IMR-90 (cell line): ENCODE data around the gene COL15A1. TPM values are rescaled to one million over a fixed set of nuclear protein-coding genes. Genes with fewer than 3 reads are reported as not detected.
A peak's percentile ranks its signal among the peaks of the same experiment; 100 is the strongest.

Experiments used
- ATAC-seq: fragments of 200-7000 bp; cut with Tn5 transposase; 2 replicates; pipeline ENCODE4 v1.9.1; 2020; ENCODE audit warnings: low read depth, mild to moderate bottlenecking, moderate library complexity
- BruUV-seq: library from RNA; stranded (reverse); fragments of 400-500 nt; replicated peaks from 2 replicates; lab custom pipeline; 2021; lab: Mats Ljungman, UMichigan
- CTCF ChIA-PET: fragments of 300-600 bp; formaldehyde crosslinking; extraction: SDS; loops from one replicate; lab custom pipeline; 2021; ENCODE audit warnings: antibody characterized with exemption; lab: Yijun Ruan, JAX
- POLR2A ChIA-PET: fragments of 300-600 bp; sonication (Branson Sonifier 250); formaldehyde crosslinking; loops from one replicate; lab custom pipeline; 2022; ENCODE audit warnings: antibody characterized with exemption; ENCODE audit not compliant: unreplicated experiment; lab: Charles Lee
- DNase-seq: peaks from one replicate; pipeline ENCODE4 v3.0.0; 2013
- H2AFZ ChIP-seq: replicated peaks from 2 replicates; pipeline ENCODE3; 2013; ENCODE audit warnings: low read length, mild to moderate bottlenecking; ENCODE audit not compliant: poor library complexity
- H2AK5ac ChIP-seq: 2 replicates; pipeline ENCODE4 v1.6.1; 2013; ENCODE audit warnings: low read depth, low read length, inconsistent platforms
- H2AK9ac ChIP-seq: replicated peaks from 2 replicates; pipeline ENCODE3; 2013; ENCODE audit warnings: mild to moderate bottlenecking, low read depth, low read length, moderate library complexity; ENCODE audit not compliant: poor library complexity
- H2BK120ac ChIP-seq: 2 replicates; pipeline ENCODE4 v1.6.1; 2013; ENCODE audit warnings: low read depth, low read length, inconsistent platforms
- H2BK15ac ChIP-seq: 3 replicates; pipeline ENCODE4 v1.6.1; 2013; ENCODE audit warnings: low read depth, low read length, inconsistent platforms
- H2BK20ac ChIP-seq: 2 replicates; pipeline ENCODE4 v1.6.1; 2013; ENCODE audit warnings: low read depth, mild to moderate bottlenecking, inconsistent platforms, low read length, moderate library complexity
- H2BK5ac ChIP-seq: 2 replicates; pipeline ENCODE4 v1.6.1; 2013; ENCODE audit warnings: mild to moderate bottlenecking, low read depth, low read length, inconsistent platforms; ENCODE audit not compliant: poor library complexity, severe bottlenecking
- H3K14ac ChIP-seq: replicated peaks from 2 replicates; pipeline ENCODE4 v1.6.1; 2013; ENCODE audit warnings: low read depth, low read length, inconsistent platforms
- H3K18ac ChIP-seq: 2 replicates; pipeline ENCODE4 v1.6.1; 2013; ENCODE audit warnings: low read depth, low read length, control low read depth
- H3K23ac ChIP-seq: 2 replicates; pipeline ENCODE4 v1.6.1; 2013; ENCODE audit warnings: low read depth, low read length, inconsistent platforms
- H3K27ac ChIP-seq: 2 replicates; pipeline ENCODE4 v1.5.1; 2013; ENCODE audit warnings: mild to moderate bottlenecking, control low read depth, low read length; ENCODE audit not compliant: insufficient read depth
- H3K27me3 ChIP-seq: 2 replicates; pipeline ENCODE4 v1.6.1; 2013; ENCODE audit warnings: low read length; ENCODE audit not compliant: control insufficient read depth, insufficient read depth
- H3K36me3 ChIP-seq: 2 replicates; pipeline ENCODE4 v1.6.1; 2013; ENCODE audit warnings: low read length, mixed read lengths; ENCODE audit not compliant: control insufficient read depth, insufficient read depth
- H3K4ac ChIP-seq: 2 replicates; pipeline ENCODE4 v1.6.1; 2013; ENCODE audit warnings: low read depth, low read length, inconsistent platforms
- H3K4me1 ChIP-seq: 2 replicates; pipeline ENCODE4 v1.6.1; 2013; ENCODE audit warnings: low read length, mixed read lengths; ENCODE audit not compliant: control insufficient read depth, insufficient read depth
- H3K4me2 ChIP-seq: 2 replicates; pipeline ENCODE4 v1.6.1; 2013; ENCODE audit warnings: low read depth, mild to moderate bottlenecking, control low read depth, low read length, moderate library complexity
- H3K4me3 ChIP-seq: 2 replicates; pipeline ENCODE4 v1.5.1; 2013; ENCODE audit warnings: low read depth, mild to moderate bottlenecking, control low read depth, low read length, moderate library complexity; ENCODE audit not compliant: insufficient read depth
- H3K56ac ChIP-seq: 2 replicates; pipeline ENCODE4 v1.6.1; 2013; ENCODE audit warnings: low read length, inconsistent platforms; ENCODE audit not compliant: insufficient read depth; ENCODE audit errors: extremely low read depth
- H3K79me1 ChIP-seq, 2 experiments: 2 replicates each; pipeline ENCODE4 v1.6.1; 2013; ENCODE audit warnings: low read length in 2 of 2, inconsistent platforms in 1 of 2, low read depth in 1 of 2
- H3K9ac ChIP-seq: 2 replicates; pipeline ENCODE4 v1.6.1; 2013; ENCODE audit warnings: low read depth, low read length, control low read depth
- H3K9me1 ChIP-seq: 2 replicates; pipeline ENCODE4 v1.6.1; 2013; ENCODE audit warnings: low read length, inconsistent platforms; ENCODE audit not compliant: insufficient read depth
- H3K9me3 ChIP-seq: 2 replicates; pipeline ENCODE4 v1.6.1; 2013; ENCODE audit warnings: low read length; ENCODE audit not compliant: control insufficient read depth, insufficient read depth
- H4K20me1 ChIP-seq: 2 replicates; pipeline ENCODE4 v1.6.1; 2013; ENCODE audit warnings: low read length, inconsistent platforms; ENCODE audit not compliant: insufficient read depth
- H4K5ac ChIP-seq: 2 replicates; pipeline ENCODE4 v1.6.1; 2013; ENCODE audit warnings: mild to moderate bottlenecking, low read depth, low read length, control low read depth
- H4K8ac ChIP-seq, 2 experiments: 2 replicates each; pipeline ENCODE4 v1.6.1; 2013; ENCODE audit warnings: low read depth in 2 of 2, low read length in 2 of 2, control low read depth in 1 of 2, inconsistent platforms in 1 of 2
- H4K91ac ChIP-seq: 2 replicates; pipeline ENCODE4 v1.6.1; 2013; ENCODE audit warnings: low read depth, low read length, inconsistent platforms; ENCODE audit not compliant: insufficient read depth
- BHLHE40 ChIP-seq: fragments of 150-350 bp; IDR thresholded peaks from 2 replicates; pipeline ENCODE4 v1.6.1; 2016; ENCODE audit warnings: mild to moderate bottlenecking, low read depth, low read length
- CEBPB ChIP-seq: IDR thresholded peaks from 2 replicates; pipeline ENCODE4 v1.6.1; 2012; ENCODE audit warnings: low read depth, low read length, improper control_type of control experiment
- CHD1 ChIP-seq: IDR thresholded peaks from 2 replicates; pipeline ENCODE4 v1.6.1; 2012; ENCODE audit warnings: low read depth, low read length, improper control_type of control experiment
- MAFK ChIP-seq: IDR thresholded peaks from 2 replicates; pipeline ENCODE4 v1.6.1; 2012; ENCODE audit warnings: low read depth, low read length, improper control_type of control experiment
- MAZ ChIP-seq: IDR thresholded peaks from 2 replicates; pipeline ENCODE4 v1.6.1; 2012; ENCODE audit warnings: low read depth, mild to moderate bottlenecking, low read length, improper control_type of control experiment, moderate library complexity, borderline replicate concordance
- MXI1 ChIP-seq: IDR thresholded peaks from 2 replicates; pipeline ENCODE4 v1.6.1; 2012; ENCODE audit warnings: low read depth, mild to moderate bottlenecking, low read length, moderate library complexity, borderline replicate concordance
- NFE2L2 ChIP-seq: fragments of 150-350 bp; IDR thresholded peaks from 2 replicates; pipeline ENCODE4 v1.6.1; 2016; ENCODE audit warnings: low read depth, mild to moderate bottlenecking, low read length
- RAD21 ChIP-seq: IDR thresholded peaks from 2 replicates; pipeline ENCODE4 v1.6.1; 2012; ENCODE audit warnings: low read length, improper control_type of control experiment
- RCOR1 ChIP-seq: IDR thresholded peaks from 2 replicates; pipeline ENCODE4 v1.6.1; 2012; ENCODE audit warnings: mild to moderate bottlenecking, low read length, improper control_type of control experiment; ENCODE audit not compliant: insufficient replicate concordance
- RFX5 ChIP-seq: IDR thresholded peaks from 2 replicates; pipeline ENCODE4 v1.8.0; 2012; ENCODE audit warnings: low read depth, mild to moderate bottlenecking, low read length, moderate library complexity
- WGBS, 2 experiments: methylation state at CpG; one replicate each; pipeline versions ENCODE4 v1.1.5 to v1.1.7; 2013; ENCODE audit warnings: missing lambda C conversion rate in 2 of 2; ENCODE audit not compliant: insufficient read length in 1 of 2; ENCODE audit errors: extremely low coverage in 2 of 2; 5-methylcytosine and 5-hydroxymethylcytosine counted together
- dilution Hi-C: fragments of 300-500 bp; cut with HindIII; formaldehyde crosslinking; loops from one replicate; pipeline ENCODE4 v1.14.3; 2018; ENCODE audit warnings: low sequenced_read_pairs; ENCODE audit not compliant: unreplicated experiment
- in situ Hi-C: fragments of 300-500 bp; cut with MboI; formaldehyde crosslinking; loops from 3 replicates; pipeline ENCODE4 v1.14.3; 2019; ENCODE audit warnings: low sequenced_read_pairs, inconsistent platforms, mixed read lengths
- intact Hi-C: fragments of 100-400 bp; cut with micrococcal nuclease; formaldehyde crosslinking; loops from 2 replicates; pipeline ENCODE4 v1.10.0; 2022
- polyA plus RNA-seq, 3 experiments: library from polyadenylated mRNA; depleted of rRNA; stranded (reverse); fragments of >200 nt; gene quantifications; 2 replicates each; pipeline ENCODE4 v1.2.3, GENCODE V29; 2012; ENCODE audit warnings: low replicate concordance in 1 of 3
- total RNA-seq: library from RNA; depleted of rRNA; stranded (reverse); fragments of >200 nt; gene quantifications from 2 replicates; pipeline ENCODE4 v1.2.3, GENCODE V29; 2012
- TF ChIP-seq, protein P1 (sequence below): fragments of 150-350 bp; IDR thresholded peaks from 2 replicates; pipeline ENCODE4 v1.6.1; 2017; ENCODE audit warnings: mild to moderate bottlenecking, antibody characterized with exemption, low read length, low read depth
- TF ChIP-seq, protein P2 (sequence below): fragments of 150-350 bp; IDR thresholded peaks from 2 replicates; pipeline ENCODE4 v1.6.1; 2016; ENCODE audit warnings: low read depth, mild to moderate bottlenecking, low read length, moderate library complexity, borderline replicate concordance

COL15A1 gene
- total and polyA plus RNA-seq, 2 of the 4 experiments (the other 2 are of a cell fraction) = 2.2 to 3.7 TPM

DNA sequence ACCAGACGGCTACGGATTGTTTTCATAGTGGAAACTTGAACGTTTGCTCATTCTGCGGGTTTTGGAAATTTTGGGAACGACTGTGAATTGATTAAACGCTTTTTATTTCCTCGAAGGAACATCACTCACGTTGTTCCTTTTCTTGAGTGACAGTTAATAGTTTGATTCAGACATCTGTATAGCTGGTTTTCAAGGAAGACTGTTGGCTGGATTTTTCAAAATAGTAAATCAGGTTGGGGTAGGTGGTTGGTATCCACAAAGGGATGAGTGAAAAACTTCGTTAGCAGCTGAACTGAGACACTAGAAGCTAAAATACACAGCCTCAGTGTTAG, 162.3 kb downstream of the COL15A1 start:
- Histone ChIP-seq H3K4me1 (peaks cover 14% of the 10 kb centered on the region), H2BK5ac (peak overlapping the region; percentile 86), H3K14ac (peak overlapping the region; percentile 75; the same call in 1 of the 2 replicates), H3K4ac (peak overlapping the region; percentile 83; the same call in 1 of the 2 replicates), H3K4me2 (peak overlapping the region; percentile 94), H3K36me3 (no peaks in the 10 kb centered on the region; the same call in 1 of the 2 replicates), H3K9me1 (peaks cover 5% of the 10 kb centered on the region), H2BK15ac (no peak overlapping the region), H3K56ac (peak overlapping the region; percentile 67), H4K20me1 (peaks cover 49% of the 10 kb centered on the region), H2AK5ac (no peak overlapping the region), H3K9me3 (no peaks in the 10 kb centered on the region), H3K27ac (peak overlapping the region; percentile 87), H3K27me3 (no peaks in the 10 kb centered on the region), H3K9ac (peak overlapping the region; percentile 83), H4K91ac (no peak overlapping the region), H4K5ac (peak overlapping the region; percentile 13; the same call in 1 of the 2 replicates), H2BK120ac (peak overlapping the region; percentile 7; the same call in 1 of the 2 replicates), H3K18ac (peak overlapping the region; percentile 26), H3K79me1 (peaks cover 6 to 45% of the 10 kb centered on the region in 2 experiments), H3K23ac (peak overlapping the region; percentile 47), H2AK9ac (no peak overlapping the region), H2BK20ac (no peak overlapping the region), H2AFZ (peak overlapping the region; percentile 91), H4K8ac (0 out of 4 replicates have a peak overlapping the region, but pooled peaks of 1 of the 2 experiments have one; percentile 56), H3K4me3 (peak overlapping the region; percentile 67)
- ChIA-PET CTCF (interaction anchor here (1.7 kb wide), 1 partner anchor 34 kb away, joined by 4 read pairs; no protein-coding TSS in a partner anchor), POLR2A (no interaction called here)
- intact Hi-C loops (loop anchor here (2.0 to 5.0 kb wide), 2 partner anchors 89 to 105 kb away; no protein-coding TSS in a partner anchor), dilution Hi-C loops (no loop called here), in situ Hi-C loops (no loop called here)
- no peak for DNase-seq
- 0% methylated on average over 4 of the region's 9 CpGs; no CpG with 5 or more reads in 1 of the 2 experiments for WGBS, 2 experiments
- BruUV-seq = no TSS peak
- no peak for TF ChIP-seq MAZ
- TF ChIP-seq RAD21 = no peak
- TF ChIP-seq CHD1 = no peak
- no peak for TF ChIP-seq NFE2L2
- no peak for TF ChIP-seq CEBPB
- TF ChIP-seq, protein P1, sequence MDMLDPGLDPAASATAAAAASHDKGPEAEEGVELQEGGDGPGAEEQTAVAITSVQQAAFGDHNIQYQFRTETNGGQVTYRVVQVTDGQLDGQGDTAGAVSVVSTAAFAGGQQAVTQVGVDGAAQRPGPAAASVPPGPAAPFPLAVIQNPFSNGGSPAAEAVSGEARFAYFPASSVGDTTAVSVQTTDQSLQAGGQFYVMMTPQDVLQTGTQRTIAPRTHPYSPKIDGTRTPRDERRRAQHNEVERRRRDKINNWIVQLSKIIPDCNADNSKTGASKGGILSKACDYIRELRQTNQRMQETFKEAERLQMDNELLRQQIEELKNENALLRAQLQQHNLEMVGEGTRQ = no peak
- no peak for TF ChIP-seq MAFK
- no peak for TF ChIP-seq MXI1
- TF ChIP-seq RCOR1 = no peak
- no peak for TF ChIP-seq BHLHE40
- TF ChIP-seq RFX5 = no peak
- TF ChIP-seq, protein P2, sequence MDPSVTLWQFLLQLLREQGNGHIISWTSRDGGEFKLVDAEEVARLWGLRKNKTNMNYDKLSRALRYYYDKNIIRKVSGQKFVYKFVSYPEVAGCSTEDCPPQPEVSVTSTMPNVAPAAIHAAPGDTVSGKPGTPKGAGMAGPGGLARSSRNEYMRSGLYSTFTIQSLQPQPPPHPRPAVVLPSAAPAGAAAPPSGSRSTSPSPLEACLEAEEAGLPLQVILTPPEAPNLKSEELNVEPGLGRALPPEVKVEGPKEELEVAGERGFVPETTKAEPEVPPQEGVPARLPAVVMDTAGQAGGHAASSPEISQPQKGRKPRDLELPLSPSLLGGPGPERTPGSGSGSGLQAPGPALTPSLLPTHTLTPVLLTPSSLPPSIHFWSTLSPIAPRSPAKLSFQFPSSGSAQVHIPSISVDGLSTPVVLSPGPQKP = no peak
- no peak for ATAC-seq
